T-helper 1 cell treated with Interleukin-12 subunit alpha and Interleukin-12 subunit beta and Interleukin-4 antibody, amounts not matched to agents 30 μg/mL and 1 μg/mL, for 36 hours (primary cell): ENCODE data around the gene TUBA3D.
"Not testable (repeated sequence)": the region's sequence is repeated elsewhere in the genome, so short reads cannot be mapped to it uniquely, and the experiment has no call there.

Experiments
- H3K27ac Mint-ChIP-seq: one replicate; pipeline ENCODE4 v1.8.0; 2021; ENCODE audit warnings: mild to moderate bottlenecking, mixed read lengths
- H3K27me3 Mint-ChIP-seq: one replicate; pipeline ENCODE4 v1.8.0; 2021; ENCODE audit warnings: low read depth, mixed read lengths
- H3K36me3 Mint-ChIP-seq: one replicate; pipeline ENCODE4 v1.8.0; 2021; ENCODE audit warnings: low read depth, mixed read lengths
- H3K4me1 Mint-ChIP-seq: one replicate; pipeline ENCODE4 v1.8.0; 2021; ENCODE audit warnings: low read depth, mixed read lengths
- H3K4me3 Mint-ChIP-seq: one replicate; pipeline ENCODE4 v1.8.0; 2021; ENCODE audit warnings: mild to moderate bottlenecking, moderate library complexity, mixed read lengths
- H3K9me3 Mint-ChIP-seq: one replicate; pipeline ENCODE4 v1.8.0; 2021; ENCODE audit warnings: mixed read lengths

TUBA3D gene

DNA sequence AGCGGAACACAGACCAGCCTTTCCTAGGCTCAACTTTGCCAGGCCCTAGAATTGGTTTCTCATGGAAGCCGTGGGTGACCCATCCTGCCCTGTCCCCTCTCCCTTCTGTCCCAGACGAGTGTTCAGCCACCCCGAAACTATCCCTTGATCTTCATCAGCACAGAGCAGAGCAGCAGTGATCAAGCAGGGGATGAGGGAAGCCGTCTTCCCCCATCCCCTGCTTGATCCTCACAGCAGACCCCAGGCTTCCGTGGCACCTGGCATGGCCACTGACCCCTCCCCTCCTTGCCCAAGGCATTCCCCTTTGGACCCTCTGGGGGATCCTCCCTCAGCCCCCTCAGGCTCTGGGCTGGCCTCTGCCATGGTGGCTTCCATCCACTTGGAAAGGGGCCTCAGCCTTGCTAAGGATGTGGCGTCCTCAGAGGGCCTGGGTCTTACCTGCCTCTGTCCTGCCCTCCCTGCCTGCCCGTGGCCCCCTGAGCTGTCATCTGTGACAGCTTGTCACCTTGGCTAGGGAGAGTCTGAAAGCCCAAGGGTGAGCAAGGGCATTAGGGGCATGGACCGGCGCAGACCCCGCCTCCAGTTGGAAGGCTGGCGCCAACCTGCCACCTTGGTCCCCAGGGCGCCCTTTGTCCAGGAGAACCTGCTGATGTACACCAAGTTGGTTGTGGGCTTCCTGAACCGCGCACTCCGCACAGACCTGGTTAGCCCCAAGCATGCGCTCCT lies 41.4 kb downstream of the TUBA3D start:
- H3K4me3 Mint-ChIP-seq = no peak overlapping the region

DNA sequence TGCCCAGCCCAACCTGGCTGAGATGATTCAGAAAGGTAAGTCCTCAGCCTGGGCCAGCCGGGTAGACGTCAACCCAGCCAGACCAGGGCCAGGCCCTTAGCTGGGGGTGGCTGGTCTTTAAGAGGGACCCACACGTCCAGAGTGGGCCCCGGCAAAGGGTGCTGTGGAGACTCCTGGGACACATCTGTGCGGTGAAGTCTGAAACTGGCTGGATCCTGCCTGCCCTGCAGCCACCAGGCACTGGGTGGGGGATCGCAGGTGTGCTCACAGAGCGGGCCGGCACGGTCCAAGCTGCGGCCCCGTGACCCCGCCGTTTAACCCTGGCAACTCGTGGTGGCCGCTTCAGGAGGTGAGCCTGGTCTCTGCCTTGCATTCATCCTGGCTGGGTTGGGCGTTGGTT lies 41.9 kb downstream of the TUBA3D start:
- H3K27me3 Mint-ChIP-seq, H3K4me1 Mint-ChIP-seq, H3K27ac Mint-ChIP-seq, H3K4me3 Mint-ChIP-seq, H3K9me3 Mint-ChIP-seq: not testable (repeated sequence)
- peaks cover 14% of the 10 kb centered on the region for H3K36me3 Mint-ChIP-seq

More for the DNA sequence above, 41.4 kb downstream of the TUBA3D start:
- Mint-ChIP-seq H3K9me3 (no peaks in the 10 kb centered on the region), H3K27me3 (no peaks in the 10 kb centered on the region), H3K27ac (no peak overlapping the region), H3K36me3 (peaks cover 17% of the 10 kb centered on the region), H3K4me1 (peaks cover 11% of the 10 kb centered on the region)

DNA sequence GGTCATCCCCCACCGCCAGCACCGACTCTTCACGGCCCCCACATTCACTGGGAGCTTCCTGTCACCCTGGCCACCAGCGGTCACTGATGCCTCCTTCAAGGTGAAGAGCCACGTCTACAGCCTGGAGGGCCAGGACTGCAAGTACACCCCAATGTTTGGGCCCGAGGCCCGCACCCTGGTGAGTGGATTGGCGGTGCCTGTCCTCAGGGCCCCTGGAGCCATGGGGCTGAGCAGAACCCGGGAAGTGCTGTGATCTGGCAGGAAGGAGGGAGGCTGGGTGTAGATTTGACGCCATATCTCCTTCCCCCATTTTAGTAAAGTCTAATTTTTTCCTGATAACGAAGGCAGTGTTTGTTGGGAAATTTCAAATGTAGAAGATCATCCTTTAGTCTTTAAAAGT lies 42.6 kb downstream of the TUBA3D start:
- peaks cover 14% of the 10 kb centered on the region for H3K36me3 Mint-ChIP-seq
- H3K4me1 Mint-ChIP-seq, H3K4me3 Mint-ChIP-seq, H3K9me3 Mint-ChIP-seq, H3K27ac Mint-ChIP-seq, H3K27me3 Mint-ChIP-seq: not testable (repeated sequence)

DNA sequence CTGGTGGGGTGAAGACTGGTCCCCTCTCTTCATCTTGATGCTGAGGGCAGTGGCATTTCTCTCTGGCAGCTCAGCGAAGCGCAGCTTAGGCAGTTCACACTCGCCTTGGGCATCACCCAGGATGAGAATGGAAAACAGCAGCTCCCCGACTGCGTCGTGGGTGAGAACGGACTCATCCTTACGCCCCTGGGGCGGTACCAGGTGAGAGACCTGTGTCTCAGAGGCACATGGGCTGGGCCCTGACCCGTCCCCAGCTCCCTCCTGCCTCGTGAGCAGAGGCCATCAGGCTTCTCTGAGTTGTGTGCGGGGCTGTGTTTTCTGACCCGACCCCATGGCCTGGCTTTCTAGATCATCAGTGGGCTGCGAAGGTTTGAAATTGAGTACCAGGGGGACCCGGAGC lies 43.5 kb downstream of the TUBA3D start:
- H3K27me3 Mint-ChIP-seq = no peaks in the 10 kb centered on the region
- H3K4me1 Mint-ChIP-seq = peaks cover 4% of the 10 kb centered on the region
- H3K4me3 Mint-ChIP-seq = no peak overlapping the region
- no peak overlapping the region for H3K27ac Mint-ChIP-seq
- no peaks in the 10 kb centered on the region for H3K9me3 Mint-ChIP-seq
- H3K36me3 Mint-ChIP-seq = peaks cover 12% of the 10 kb centered on the region

DNA sequence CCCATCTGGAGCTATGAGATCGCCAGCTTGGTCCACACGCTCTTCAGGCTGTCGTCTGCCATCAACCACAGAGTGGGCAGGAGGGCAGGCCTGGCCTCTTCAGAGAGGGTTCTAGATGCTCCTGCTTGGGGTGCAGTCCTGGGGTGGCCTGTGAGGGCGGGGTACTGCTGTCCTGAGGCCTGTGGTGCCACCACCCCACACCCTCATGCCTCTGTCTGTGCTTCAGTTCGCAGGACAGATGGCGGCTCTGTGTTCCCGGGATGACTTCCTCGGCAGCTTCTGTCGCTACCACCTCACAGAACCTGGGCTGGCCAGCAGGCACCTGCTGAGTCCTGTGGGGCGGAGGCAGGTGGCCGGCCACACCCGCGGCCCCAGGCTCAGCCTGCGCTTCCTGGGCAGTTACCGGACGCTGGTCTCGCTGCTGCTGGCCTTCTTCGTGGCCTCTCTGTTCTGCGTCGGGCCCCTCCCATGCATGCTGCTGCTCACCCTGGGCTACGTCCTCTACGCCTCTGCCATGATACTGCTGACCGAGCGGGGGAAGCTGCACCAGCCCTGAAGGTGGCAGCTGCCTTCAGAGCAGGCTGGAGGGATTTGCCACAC lies 44.1 kb downstream of the TUBA3D start:
- H3K9me3 Mint-ChIP-seq, H3K27ac Mint-ChIP-seq, H3K4me3 Mint-ChIP-seq, H3K27me3 Mint-ChIP-seq, H3K4me1 Mint-ChIP-seq: not testable (repeated sequence)
- peaks cover 12% of the 10 kb centered on the region for H3K36me3 Mint-ChIP-seq

DNA sequence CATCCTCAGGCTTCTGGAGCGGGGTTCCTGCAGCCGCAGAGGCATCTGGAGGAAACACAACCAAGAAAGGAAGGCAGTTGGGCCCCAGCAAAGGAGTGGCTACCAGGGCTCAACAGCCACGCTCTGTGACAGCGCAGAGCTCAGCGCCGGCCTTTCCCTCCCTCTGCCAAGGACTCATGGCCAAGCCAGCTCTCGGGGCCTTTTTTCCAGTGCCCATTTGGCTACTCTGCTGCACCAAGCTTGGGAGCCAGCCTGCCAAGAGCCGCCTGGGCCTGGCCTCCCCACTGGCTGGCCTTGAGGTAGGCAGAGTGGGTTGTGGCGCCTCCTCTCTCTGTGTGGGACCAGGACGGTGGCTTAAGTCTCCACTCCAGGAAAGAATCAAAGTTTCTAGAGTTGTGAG lies 44.6 kb downstream of the TUBA3D start:
- Mint-ChIP-seq H3K9me3 (no peaks in the 10 kb centered on the region), H3K4me3 (no peak overlapping the region), H3K36me3 (peaks cover 12% of the 10 kb centered on the region), H3K27me3 (no peaks in the 10 kb centered on the region), H3K27ac (no peak overlapping the region), H3K4me1 (no peaks in the 10 kb centered on the region)

DNA sequence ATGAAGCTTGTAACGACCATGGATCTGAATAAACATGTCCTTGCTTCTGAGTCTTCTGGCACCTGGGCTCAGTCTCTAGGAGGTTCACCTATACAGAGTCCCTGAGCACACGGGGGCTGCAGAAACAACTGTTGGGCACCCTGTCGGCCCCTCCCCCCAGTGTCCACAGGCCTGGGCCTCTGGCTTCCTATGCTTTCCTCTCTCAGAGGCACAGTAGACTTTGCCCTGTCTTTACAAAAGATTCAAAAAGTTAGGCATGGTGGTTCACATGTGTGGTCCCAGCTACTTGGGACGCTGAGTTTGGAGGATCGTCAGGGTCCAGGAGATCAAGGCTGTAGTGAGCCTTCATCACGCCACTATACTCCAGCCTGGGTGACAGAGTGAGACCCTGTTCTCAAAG lies 45.6 kb downstream of the TUBA3D start:
- H3K9me3 Mint-ChIP-seq, H3K27me3 Mint-ChIP-seq, H3K4me3 Mint-ChIP-seq, H3K27ac Mint-ChIP-seq, H3K4me1 Mint-ChIP-seq: not testable (repeated sequence)
- H3K36me3 Mint-ChIP-seq = peaks cover 12% of the 10 kb centered on the region

DNA sequence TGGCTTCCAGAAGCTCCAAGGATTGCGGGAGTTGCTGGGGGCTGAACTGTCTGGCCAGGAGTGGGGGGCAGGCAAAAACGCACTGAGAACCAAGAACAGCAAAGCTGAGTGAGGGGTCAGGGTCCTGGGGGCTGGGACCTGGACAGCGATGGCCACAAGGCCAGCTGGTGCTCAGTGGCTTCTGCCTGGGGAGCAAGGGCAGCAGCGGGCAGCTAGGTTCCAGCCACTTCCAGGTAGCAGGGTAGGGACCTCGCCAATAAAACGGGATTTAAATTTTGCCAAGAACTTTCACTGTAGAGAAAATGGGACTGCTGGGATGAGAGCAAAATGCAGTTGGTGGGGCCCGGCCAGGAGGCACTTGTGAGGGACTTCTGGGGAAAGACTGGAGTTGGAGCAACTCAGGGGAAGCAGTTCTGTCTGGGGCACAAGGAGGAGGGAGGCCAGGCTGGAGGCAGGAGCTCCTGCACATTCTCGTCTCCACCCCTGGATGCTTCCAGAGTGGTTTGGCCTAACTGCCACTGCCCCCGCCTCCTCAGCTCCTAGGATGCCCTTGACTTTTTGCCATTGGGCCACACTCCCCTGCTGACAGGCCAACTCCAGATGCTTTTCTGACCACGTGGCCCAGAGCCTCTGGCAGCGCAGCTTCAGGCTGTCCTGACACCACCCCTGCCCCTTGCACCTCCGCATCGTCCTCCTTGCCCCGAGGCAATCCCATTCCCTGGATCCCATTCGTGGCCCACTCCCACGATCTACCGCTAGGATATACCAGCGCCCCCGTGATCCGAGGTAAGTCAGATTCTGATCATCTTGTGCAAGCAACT lies 46.3 kb downstream of the TUBA3D start:
- Mint-ChIP-seq H3K36me3 (peaks cover 8% of the 10 kb centered on the region), H3K9me3 (no peaks in the 10 kb centered on the region), H3K4me3 (no peak overlapping the region), H3K4me1 (peaks cover 4% of the 10 kb centered on the region), H3K27me3 (no peaks in the 10 kb centered on the region), H3K27ac (no peak overlapping the region)

DNA sequence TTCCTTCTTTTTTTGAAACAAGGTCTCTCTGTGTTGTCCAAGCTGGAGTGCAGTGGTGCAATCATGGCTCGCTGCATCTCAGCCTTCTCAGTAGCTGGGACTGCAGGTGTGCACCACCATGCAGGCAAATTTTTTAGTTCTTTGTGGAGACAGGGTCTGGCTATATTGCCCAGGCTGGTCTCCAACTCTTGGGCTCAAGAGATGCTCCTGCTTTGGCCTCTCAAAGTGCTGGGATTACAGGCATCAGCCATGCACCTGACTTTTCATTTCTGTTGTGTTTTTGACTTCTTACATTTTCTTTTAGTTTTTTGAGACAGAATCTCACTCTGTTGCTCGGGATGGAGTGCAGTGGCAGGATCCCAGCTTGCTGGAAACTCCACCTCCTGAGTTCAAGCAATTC lies 49.3 kb downstream of the TUBA3D start:
- H3K27me3 Mint-ChIP-seq, H3K9me3 Mint-ChIP-seq, H3K36me3 Mint-ChIP-seq, H3K4me3 Mint-ChIP-seq, H3K27ac Mint-ChIP-seq: not testable (repeated sequence)
- H3K4me1 Mint-ChIP-seq = peaks cover 13% of the 10 kb centered on the region

DNA sequence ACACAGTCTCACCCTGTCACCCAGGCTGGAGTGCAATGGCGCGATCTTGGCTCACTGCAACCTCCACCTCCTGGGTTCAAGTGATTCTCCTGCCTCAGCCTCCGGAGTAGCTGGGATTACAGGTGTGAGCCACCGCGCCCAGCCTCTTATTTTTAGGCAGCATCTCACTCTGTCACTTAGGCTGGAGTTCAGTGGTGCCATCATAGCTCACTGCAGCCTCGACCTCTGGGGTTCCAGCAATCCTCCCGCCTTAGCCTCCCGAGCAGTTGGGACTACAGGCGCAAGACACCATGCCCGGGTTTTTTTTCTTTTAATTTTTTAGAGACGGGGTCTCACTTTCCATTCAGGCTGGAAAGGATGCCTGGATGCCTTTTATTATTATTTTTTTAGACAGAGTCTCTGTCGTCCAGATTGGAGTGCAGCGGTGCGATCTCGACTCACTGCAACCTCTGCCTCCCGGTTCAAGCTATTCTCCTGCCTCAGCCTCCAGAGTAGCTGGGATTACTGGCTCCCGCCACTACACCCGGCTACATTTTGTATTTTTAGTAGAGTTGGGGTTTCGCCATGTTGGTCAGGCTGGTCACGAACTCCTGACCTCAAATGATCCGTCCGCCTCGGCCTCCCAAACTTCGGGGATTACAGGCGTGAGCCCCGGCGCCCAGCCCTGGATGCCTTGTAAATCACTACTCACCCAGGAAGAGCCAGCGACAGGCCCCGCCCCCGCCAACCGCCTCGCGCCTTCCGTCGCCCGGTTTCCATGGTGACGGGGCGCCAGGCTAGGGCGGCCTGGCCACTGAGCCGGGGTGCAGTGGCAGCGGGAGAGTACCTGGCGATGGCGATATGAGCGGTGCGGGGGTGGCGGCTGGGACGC lies 51.4 kb downstream of the TUBA3D start, which contains the start of gene CCDC74A:
Gene CCDC74A, plus strand, starts transcription at position 758 of the 871 bp plus-strand sequence. Its CDS starts 83 bp downstream, at position 841.
- H3K36me3 Mint-ChIP-seq, H3K27me3 Mint-ChIP-seq, H3K9me3 Mint-ChIP-seq: not testable (repeated sequence)
- H3K4me1 Mint-ChIP-seq = peaks cover 13% of the 10 kb centered on the region
- peak within 1 kb of the TSS; percentile 82 for H3K4me3 Mint-ChIP-seq
- H3K27ac Mint-ChIP-seq = peak within 1 kb of the TSS; percentile 80

DNA sequence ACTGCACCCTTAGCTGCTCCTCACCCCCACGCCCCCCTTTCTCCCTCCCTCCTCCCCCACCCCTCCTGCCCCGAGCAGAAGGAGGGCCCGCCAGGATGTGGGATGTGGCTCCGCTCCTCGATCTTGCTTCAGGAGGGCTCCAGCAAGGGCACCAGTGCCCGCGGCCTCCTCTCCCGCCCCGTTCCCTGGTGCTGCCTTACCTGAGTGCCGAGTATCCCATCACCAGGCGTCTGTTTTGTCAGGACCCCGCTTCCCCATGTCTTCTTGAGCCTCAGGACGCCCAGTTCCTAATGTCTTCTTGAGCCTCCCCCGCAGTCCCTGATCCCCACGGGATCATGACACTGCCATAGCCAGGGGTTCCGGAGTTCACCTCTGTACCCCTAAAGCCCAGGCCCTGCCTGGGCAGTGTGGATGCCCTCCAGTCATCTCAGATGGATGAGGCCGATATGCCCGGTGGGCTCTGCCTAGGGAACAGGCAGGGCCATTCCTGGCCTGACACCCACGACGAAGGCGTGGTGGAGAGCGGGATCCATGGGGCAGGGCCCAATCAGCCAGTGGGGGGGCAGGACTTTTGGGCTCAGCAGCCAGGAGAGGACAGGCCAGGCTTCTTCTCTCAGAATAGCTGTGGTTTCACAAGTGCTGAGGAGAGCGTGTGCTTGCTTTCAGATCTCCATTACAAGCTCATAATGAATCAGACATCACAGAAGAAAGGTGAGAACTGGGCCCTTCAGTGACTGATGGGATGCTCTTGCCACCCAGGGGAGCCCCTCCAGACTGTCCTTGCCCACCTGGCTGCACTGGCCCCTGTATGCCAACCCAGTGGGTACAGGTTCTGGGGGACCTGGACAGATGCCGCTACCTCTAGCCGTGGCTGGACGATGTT lies 53.3 kb downstream of the TUBA3D start:
- H3K36me3 Mint-ChIP-seq, H3K9me3 Mint-ChIP-seq, H3K27me3 Mint-ChIP-seq, H3K27ac Mint-ChIP-seq: not testable (repeated sequence)
- Mint-ChIP-seq H3K4me1 (peaks cover 13% of the 10 kb centered on the region), H3K4me3 (peak overlapping the region; percentile 69)

DNA sequence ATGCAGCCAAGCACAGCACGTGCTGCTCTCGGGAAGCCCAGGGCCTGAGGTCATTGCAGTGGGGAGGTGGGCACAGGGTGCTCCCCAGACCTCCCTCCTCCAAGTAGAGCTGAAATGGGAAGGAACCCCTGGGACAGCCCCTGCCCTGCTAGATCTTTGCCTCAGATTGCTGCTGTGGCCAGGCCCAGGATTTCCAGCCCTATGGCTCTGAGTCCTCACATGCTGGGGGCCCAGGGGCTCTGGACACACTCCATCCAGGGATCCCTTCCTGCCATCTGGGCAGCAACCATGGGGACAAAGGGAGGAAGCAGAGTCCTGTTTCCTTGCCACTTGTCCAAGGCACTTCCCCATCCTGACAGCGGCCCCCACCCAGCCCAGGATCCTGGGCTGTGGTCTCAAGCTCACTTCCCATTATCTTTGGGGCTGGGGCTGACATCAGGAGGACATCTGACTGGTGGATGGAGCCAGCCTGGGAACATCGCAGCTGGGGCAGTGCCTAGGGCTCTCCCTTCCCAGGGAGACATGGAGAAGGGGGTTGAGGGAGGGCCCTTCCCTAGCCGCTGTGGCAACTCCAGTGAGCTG lies 54.0 kb downstream of the TUBA3D start:
- H3K4me1 Mint-ChIP-seq = peaks cover 13% of the 10 kb centered on the region
- H3K36me3 Mint-ChIP-seq, H3K27ac Mint-ChIP-seq, H3K27me3 Mint-ChIP-seq, H3K9me3 Mint-ChIP-seq: not testable (repeated sequence)
- H3K4me3 Mint-ChIP-seq = peak overlapping the region; percentile 69

DNA sequence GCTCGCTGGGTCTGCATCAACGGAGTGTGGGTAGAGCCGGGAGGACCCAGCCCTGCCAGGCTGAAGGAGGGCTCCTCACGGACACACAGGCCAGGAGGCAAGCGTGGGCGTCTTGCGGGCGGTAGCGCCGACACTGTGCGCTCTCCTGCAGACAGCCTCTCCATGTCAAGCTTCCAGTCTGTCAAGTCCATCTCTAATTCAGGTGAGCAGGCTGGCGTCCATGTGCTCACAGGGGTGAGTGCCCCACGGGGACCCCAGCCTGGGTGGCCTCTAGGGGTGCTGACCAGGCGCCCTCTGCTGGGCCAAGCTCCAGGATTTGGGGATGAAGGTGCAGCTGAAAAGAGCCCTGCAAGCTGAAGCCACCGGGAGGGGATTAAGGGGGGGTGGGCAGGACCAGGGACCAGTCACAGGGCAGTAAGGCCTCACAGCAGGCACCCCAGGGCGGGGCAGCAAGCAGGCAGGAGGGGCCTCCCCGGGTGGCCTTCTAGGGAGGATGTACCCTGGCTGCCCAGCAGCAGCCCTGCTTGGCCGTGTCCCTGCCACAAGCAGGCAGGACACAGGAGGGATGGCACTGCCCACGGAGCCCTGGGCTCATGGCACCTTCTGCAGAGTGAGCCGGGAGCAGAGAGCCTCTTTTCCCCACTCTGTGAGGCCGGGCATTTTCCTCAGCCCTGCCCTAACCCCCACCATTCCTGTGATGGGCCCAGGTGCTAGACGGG lies 54.9 kb downstream of the TUBA3D start:
- peaks cover 13% of the 10 kb centered on the region for H3K4me1 Mint-ChIP-seq
- not testable (repeated sequence) for H3K4me3 Mint-ChIP-seq, H3K36me3 Mint-ChIP-seq, H3K27ac Mint-ChIP-seq, H3K27me3 Mint-ChIP-seq, H3K9me3 Mint-ChIP-seq
